HG03103 (cell line): ENCODE data around the gene BAZ2A.
"Not testable (repeated sequence)": the region's sequence is repeated elsewhere in the genome, so short reads cannot be mapped to it uniquely, and the experiment has no call there.

Experiments used
- ATAC-seq: cut with Tn5 transposase; IDR thresholded peaks from one replicate; pipeline ENCODE4 v1.9.1; 2021; ENCODE audit warnings: low read depth; ENCODE audit not compliant: unreplicated experiment

Gene BAZ2A

DNA sequence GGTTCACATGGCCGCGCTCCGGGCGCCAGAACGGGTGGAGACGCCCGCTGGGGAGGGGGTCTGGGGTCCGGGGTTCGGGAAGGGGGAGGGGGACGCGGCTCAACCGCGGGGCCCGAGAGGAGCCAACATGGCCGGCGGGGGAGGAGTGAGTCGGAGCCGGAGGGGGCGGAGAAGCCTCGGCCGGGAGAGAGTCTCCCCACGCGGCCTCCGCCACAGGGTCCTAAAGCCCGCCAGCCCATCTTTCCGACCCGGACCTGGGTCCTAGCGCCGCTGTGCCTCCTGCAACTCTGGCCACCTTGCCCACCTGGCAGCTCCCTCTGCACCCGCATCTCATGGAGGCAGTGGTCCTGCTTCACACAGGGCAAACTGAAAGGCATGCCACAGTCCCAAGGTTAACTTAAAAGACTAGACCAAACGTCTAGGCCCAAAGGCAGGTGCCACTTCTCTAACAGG is at the start of gene BAZ2A:
Gene BAZ2A (minus strand): TSS at position 147 of the 453 bp plus-strand sequence. CDS start 12,796 bp downstream, outside the sequence.
- ATAC-seq, result peak; percentile 51

DNA sequence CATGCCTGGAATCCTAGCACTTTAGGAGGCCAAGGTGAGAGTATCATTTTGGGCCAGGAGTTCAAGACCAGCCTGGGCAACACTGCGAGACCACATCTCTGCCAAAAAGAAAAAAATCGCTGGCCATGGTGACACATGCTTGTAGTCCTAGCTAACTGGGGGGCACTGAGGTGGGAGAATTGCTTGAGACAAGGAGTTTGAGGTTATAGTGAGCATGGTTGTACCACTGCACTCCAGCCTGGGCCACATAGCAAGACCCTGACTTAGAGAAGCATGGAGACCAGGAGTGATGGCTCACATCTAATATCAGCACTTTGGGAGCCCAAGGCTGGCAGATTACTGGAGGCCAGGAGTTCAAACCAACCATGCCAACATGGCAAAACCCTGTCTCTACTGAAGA is 48.7 kb upstream of the BAZ2A start:
- no peak for ATAC-seq

DNA sequence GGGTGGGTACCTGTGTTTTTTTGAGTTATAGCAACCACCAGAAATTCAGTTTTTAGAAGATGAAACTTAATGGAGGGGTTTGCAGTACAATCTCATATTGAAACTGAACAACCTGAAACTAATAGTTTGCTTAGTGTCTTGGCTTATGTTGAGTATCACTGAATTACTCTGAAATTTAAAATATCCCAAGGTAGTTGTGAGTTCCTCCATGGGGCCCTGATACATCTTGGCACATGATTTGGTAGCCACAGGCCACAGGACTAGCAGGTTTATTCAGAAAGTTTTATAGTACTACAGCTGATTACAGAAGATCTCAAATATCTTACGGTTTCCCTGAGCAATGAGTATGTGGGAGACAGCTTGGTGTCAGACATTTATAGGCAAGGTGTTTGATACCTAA is 47.6 kb upstream of the BAZ2A start:
- no peak for ATAC-seq

DNA sequence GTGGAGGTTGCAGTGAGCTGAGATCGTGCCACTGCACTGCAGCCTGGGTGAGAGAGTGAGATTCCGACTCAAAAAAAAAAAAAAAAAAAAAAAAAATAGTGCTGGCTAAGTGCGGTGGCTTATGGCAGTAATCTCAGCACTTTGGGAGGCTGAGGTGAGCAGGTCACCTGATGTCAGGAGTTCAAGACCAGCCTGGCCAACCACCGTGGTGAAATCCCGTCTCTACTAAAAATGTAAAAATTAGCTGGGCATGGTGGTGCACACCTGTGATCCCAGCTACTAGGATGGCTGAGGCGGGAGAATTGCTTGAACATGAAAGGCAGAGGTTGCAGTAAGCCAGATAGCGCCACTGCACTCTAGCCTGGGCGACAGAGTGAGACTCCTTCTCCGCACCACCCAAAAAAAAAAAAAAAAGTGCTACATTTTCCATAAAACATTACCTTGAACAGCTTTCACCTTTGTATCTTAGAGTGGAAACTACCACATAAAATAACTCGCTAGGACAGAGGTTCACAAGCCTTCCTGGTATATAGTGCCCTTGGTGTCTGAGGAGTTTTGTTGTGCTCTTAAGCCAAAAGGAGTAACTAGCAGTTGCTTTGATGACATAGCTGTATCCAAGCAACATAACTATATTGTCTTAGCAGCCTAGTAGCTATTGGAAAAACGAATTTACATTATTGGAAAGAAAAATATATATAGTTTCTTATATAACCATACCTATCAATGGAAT is 46.9 kb upstream of the BAZ2A start:
- ATAC-seq, result no peak

- ATAC-seq, result no peak
These were observed 41.5 kb upstream of the BAZ2A start for GRCh38 chr12:56671608-56672007.

DNA sequence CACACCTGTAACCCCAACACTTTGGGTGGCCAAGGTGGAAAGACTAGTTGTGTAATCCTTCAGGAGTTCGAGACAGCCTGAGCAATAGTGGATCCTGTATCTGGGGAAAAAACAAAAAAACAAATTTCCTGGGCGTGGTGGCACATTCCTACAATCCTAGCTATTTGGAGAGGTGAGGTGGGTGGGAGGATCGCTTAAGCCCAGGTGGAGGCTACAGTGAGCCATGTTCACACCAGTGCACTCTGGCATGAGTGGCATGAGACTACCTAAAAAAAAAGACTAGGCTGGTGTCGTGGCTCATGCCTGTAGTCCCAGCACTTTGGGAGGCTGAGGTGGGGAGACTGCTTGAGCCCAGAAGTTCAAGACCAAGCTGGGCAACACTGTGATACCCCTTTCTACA is 40.7 kb upstream of the BAZ2A start:
- no peak for ATAC-seq

GRCh38 chr12:56668197-56668457 is 38.0 kb upstream of the BAZ2A start:
- no peak for ATAC-seq

DNA sequence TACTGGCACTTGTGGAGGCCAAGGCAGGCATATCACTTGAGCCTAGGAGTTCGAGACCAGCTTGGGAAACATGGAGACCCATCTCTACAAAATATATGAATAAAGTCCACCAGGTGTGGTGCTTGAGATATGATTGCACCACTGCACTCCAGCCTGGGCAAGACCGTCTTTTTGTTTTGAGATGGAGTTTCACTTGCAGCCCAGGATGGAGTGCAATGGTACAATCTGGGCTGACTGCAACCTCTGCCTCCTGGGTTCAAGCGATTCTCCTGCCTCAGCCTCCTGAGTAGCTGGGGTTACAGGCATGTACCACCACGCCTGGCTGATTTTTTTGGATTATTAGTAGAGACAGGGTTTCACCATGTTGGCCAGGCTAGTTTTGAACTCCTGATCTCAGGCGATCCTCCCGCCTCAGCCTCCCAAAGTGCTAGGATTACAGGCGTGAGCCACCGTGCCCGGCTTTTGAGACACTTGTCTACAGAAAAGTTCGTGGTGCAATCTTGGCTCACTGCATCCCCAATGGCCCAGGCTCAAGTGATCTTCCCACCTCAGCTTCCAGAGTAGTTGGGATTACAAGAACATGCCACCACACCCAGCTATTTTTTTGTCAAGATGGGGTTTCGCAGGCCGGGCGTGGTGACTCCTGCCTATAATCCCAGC is 32.0 kb upstream of the BAZ2A start:
- ATAC-seq, result no peak

- no peak for ATAC-seq
These were observed 31.4 kb upstream of the BAZ2A start for GRCh38 chr12:56661560-56661959.

DNA sequence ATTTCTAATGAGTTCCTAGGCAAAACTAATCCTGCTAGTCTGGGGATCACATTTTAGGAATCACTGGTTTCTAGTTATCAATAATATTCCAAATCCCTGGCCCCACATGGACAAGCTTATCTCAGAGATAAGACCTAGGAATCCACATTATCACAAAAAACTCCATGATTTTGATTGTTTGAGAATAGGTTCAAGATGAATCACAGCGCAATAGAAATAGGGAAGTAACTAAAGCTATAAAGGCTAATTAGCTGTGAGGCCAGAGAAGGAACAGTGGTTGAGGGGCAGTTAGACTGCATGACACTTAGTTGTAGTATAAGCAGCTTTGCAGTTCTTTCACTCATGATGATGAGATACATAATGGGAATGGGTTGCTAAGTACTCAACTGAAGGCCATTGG is 28.8 kb upstream of the BAZ2A start:
- no peak for ATAC-seq

- ATAC-seq, result no peak
These were observed 27.6 kb upstream of the BAZ2A start for GRCh38 chr12:56657416-56658379.

DNA sequence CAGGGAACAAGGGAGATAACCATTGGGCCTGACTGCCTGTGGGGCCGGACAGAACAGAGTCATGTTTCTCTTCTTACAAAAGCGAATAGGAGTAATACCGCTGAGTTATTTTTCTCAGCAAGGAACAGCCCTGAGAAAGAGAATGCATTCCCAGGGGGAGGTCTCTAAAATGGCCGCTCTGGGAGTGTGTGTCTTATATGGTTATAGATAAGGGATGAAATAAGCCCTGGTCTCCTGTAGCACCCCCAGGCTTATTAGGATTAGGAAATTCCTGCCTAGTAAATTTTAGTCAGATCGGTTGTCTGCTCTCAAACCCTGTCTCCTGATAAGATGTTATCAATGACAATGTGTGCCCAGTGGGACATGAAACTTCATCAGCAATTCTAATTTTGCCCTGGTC is 23.7 kb upstream of the BAZ2A start:
- not testable (repeated sequence) for ATAC-seq

DNA sequence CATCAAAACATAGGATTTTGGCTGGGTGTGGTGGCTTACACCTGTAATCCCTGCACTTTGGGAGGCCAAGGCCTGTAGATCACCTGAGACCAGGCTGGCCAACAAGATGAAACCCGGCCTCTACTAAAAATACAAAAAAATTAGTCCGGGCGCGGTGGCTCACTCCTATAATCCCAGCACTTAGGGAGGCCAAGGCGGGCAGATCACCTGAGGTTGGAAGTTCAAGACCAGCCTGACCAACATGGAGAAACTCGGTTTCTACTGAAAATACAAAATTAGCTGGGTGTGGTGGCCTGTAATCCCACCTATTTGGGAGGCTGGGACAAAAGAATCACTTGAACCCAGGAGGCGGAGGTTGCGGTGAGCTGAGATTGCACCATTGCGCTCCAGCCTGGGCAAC is 17.9 kb upstream of the BAZ2A start:
- not testable (repeated sequence) for ATAC-seq

GRCh38 chr12:56645717-56646446 is 15.8 kb upstream of the BAZ2A start, which contains the start of gene ATP5F1B:
Gene ATP5F1B, minus strand, starts transcription at chr12:56645984. Its CDS starts 21 bp downstream, at chr12:56645963.
- ATAC-seq, result peak; percentile 97

DNA sequence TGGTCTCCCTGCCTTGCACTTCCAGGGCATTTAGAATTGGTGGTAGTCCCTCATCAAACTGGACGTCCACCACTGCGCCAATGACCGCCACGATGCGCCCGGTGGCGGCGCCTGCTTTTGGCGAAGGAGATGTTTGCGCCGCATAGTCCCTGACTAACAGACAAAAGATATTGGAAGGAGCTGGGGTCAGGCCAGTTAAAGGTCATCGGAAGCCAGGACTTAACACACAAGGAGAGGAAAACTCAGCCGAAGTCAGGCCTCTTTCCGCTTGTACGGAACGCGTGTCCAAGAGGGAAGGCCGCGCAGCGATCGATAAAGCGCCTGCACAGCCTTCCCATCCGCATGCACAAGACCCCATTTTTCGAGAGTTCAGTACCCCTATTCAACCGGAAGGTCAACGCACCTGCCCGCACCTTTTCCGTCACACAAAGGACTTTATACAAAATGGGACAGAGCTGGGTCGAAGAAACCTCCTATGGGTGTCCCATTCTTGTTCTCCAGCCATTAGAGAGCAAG is 15.1 kb upstream of the BAZ2A start:
- no peak for ATAC-seq

- no peak for ATAC-seq
These were observed 14.5 kb upstream of the BAZ2A start for GRCh38 chr12:56644654-56645053.

DNA sequence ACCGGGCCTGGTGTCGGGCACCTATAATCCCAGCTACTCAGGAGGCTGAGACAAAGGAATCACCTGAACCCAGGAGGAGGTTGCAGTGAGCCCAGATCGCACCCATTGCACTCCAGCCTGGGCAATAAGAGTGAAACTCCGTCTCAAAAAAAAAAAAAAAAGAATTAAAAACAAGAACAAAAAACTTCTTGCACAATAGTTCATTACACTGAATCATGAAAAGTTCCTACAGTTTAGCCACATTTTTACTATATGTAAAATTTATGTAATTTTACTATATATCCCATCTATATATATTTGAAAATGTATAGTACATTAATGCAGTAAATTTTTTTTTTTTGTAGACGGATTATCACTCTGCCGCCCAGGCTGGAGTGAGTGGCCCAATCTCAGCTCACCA is 11.1 kb upstream of the BAZ2A start:
- no peak for ATAC-seq

- ATAC-seq, result no peak
These were observed 7.5 kb upstream of the BAZ2A start for GRCh38 chr12:56637621-56638020.

DNA sequence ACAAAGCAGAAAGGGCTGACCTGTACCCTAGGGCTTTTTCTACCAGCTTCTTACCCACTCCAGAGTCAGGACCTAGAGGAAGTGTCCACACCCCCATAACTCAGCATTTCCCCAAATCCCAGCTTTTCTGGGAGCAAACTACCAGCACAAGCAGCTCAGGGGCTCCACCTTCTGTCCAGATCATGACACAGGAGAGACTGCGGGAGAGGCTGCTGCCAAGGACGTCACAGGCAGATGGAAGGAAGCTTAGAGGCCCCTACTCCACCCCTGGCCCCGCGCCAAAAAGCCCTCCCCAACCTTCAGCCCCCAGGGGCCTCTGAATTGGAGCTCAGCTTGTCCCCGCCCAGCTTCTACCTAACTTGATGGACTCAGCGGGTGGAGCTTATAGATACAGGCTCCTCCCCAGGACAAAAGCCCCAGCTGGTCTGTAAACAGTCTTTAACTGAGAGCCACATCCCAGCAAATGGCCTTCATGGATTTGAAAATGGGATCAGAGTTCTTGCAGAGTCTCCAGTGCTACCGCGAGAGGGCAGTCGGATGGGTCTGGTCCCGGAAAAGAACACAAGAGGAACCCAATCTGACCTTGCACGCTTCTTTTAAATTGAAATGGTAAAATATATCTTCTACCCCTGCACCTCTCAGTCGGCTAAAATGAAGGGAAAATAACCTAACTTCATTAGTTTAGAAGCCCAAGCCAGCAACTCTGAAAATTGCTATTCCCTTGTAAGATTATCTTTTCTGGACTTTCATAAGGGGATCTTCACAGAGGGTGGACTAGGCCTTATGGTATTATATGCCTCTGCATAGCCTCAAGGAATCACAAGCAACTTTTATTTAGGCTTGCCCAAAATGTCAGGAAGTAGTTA is 6.8 kb upstream of the BAZ2A start:
- peak; percentile 48 for ATAC-seq
